ENCODE measurements around the gene JPH3. TPM values are rescaled to one million over a fixed set of nuclear protein-coding genes. Genes with fewer than 3 reads are reported as not detected.

JPH3 gene
- polyA plus RNA-seq, 1 experiment: 0.02 TPM

- no peak for TF ChIP-seq CTCF (IDR thresholded peaks at IDR 0.05; ENCODE audit: low read depth, low read length)
- DNase-seq (ENCODE audit: low read depth, low spot score): no peak
- no peaks in the 10 kb centered on the region for H3K27me3 ChIP-seq (ENCODE audit: control insufficient read depth, insufficient read depth, low read length)
- no peak overlapping the region for H3K27ac ChIP-seq (ENCODE audit: low read depth, low read length)
- no peak overlapping the region for H3K4me3 ChIP-seq (ENCODE audit: low read depth, low read length)
- ChIA-PET CTCF (no interaction called here), POLR2A (no interaction called here)
- H3K9me3 ChIP-seq (ENCODE audit: control insufficient read depth, insufficient read depth, low read length): no peaks in the 10 kb centered on the region; the same call in 1 of the 2 replicates
Measured at GRCh38 chr16:87696726-87697125, 94.4 kb downstream of the JPH3 start.

GRCh38 chr16:87697256-87697655 is 94.9 kb downstream of the JPH3 start:
- Histone ChIP-seq H3K4me3 (ENCODE audit: low read depth, low read length) (no peak overlapping the region), H3K27me3 (ENCODE audit: control insufficient read depth, insufficient read depth, low read length) (no peaks in the 10 kb centered on the region), H3K27ac (ENCODE audit: low read depth, low read length) (no peak overlapping the region), H3K9me3 (ENCODE audit: control insufficient read depth, insufficient read depth, low read length) (no peaks in the 10 kb centered on the region; the same call in 1 of the 2 replicates)
- no peak for TF ChIP-seq CTCF (IDR thresholded peaks at IDR 0.05; ENCODE audit: low read depth, low read length)
- no peak for DNase-seq (ENCODE audit: low read depth, low spot score)
- POLR2A ChIA-PET: no interaction called here
- CTCF ChIA-PET: no interaction called here

GRCh38 chr16:87697792-87698191 is 95.5 kb downstream of the JPH3 start:
- no peak for TF ChIP-seq CTCF (IDR thresholded peaks at IDR 0.05; ENCODE audit: low read depth, low read length)
- CTCF ChIA-PET: no interaction called here

GRCh38 chr16:87698241-87698640 is 95.9 kb downstream of the JPH3 start:
- Histone ChIP-seq H3K27ac (ENCODE audit: low read depth, low read length) (no peak overlapping the region), H3K4me3 (ENCODE audit: low read depth, low read length) (no peak overlapping the region), H3K9me3 (ENCODE audit: control insufficient read depth, insufficient read depth, low read length) (no peaks in the 10 kb centered on the region; the same call in 1 of the 2 replicates), H3K27me3 (ENCODE audit: control insufficient read depth, insufficient read depth, low read length) (no peaks in the 10 kb centered on the region)
- CTCF ChIA-PET: no interaction called here
- no peak for TF ChIP-seq CTCF (IDR thresholded peaks at IDR 0.05; ENCODE audit: low read depth, low read length)
- POLR2A ChIA-PET: no interaction called here
- no peak for DNase-seq (ENCODE audit: low read depth, low spot score)

More at GRCh38 chr16:87697792-87698191, 95.5 kb downstream of the JPH3 start:
- Histone ChIP-seq H3K9me3 (ENCODE audit: control insufficient read depth, insufficient read depth, low read length) (no peaks in the 10 kb centered on the region; the same call in 1 of the 2 replicates), H3K27ac (ENCODE audit: low read depth, low read length) (no peak overlapping the region), H3K4me3 (ENCODE audit: low read depth, low read length) (no peak overlapping the region), H3K27me3 (ENCODE audit: control insufficient read depth, insufficient read depth, low read length) (no peaks in the 10 kb centered on the region)
- DNase-seq (ENCODE audit: low read depth, low spot score): no peak
- POLR2A ChIA-PET: no interaction called here

- H3K27ac ChIP-seq (ENCODE audit: low read depth, low read length): no peak overlapping the region
- POLR2A ChIA-PET: no interaction called here
- H3K9me3 ChIP-seq (ENCODE audit: control insufficient read depth, insufficient read depth, low read length): no peaks in the 10 kb centered on the region; the same call in 1 of the 2 replicates
- no peak overlapping the region for H3K4me3 ChIP-seq (ENCODE audit: low read depth, low read length)
- CTCF ChIA-PET: no interaction called here
- DNase-seq (ENCODE audit: low read depth, low spot score): no peak
- H3K27me3 ChIP-seq (ENCODE audit: control insufficient read depth, insufficient read depth, low read length): no peaks in the 10 kb centered on the region
- no peak for TF ChIP-seq CTCF (IDR thresholded peaks at IDR 0.05; ENCODE audit: low read depth, low read length)
Measured at GRCh38 chr16:87698676-87699199, 96.4 kb downstream of the JPH3 start.
